Activated CD8-positive, alpha-beta memory T cell treated with anti-CD3 and anti-CD28 coated beads for 1 hour (primary cell): Measurements from ENCODE around the gene OBP2B.

Experiments
- DNase-seq, 2 donors: peaks; one replicate each; pipeline ENCODE4 v3.0.0-alpha.2; 2020; ENCODE audit warnings: low read depth in 1 of 2; ENCODE audit errors: extremely low read depth in 1 of 2

OBP2B gene

DNA sequence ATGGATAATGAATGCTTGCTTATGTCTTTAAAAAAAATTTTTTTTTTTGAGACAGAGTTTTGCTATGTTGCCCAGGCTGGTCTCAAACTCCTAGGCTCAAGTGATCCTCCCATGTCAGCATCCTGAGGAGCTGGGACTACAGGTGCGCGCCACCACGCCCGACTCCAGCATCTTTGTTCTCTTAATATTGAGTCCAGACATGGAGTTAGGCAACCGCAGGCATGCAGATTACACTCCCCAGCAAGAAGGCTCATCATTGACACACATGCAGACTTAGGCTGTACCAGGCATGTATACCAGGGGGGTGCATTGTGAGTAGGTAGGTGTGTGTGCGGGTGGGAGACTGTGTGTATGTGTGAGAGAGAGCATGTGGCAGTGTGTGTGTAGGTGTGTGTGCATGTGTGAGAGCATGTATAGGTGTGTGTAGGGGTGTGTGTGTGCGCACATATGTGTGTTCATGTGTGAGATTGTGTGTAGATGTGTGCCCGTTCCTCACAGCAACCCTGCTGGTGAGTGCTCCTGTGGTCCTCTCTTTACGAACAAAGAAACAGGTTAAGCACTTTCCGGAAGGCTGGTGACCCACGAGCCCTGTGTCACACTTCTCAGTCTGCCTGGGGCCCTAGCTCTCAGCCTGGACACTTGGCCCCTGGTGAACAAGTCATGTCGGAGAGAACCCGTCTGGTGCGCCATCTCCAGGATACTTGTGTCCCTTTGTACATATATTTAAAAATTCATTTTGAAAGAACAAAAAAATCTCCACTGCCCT is 6.2 kb downstream of the OBP2B start:
- DNase-seq = no peak

- DNase-seq = no peak
Observed at GRCh38 chr9:133202145-133202513, 6.9 kb downstream of the OBP2B start.

GRCh38 chr9:133201424-133202144 is 7.5 kb downstream of the OBP2B start:
- no peak for DNase-seq

DNA sequence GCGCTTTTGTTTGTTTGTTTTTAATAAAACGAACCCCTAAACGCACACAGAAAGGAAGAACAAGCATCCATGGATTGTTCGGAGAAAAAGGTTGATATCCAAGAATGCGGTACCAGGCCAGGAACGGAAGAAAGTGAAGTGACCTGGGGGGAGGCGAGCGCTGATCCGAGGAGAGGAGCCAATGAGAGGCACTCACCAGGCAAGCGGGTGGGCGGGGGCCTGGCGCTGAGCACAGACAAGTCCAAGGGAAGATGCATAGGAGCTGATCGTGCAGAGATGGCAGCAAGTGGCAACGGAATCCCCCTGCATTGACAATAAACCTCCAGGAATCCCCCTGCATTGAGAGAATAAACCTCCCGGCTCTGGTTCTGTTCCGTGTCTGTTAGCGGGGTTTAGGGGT is 8.4 kb downstream of the OBP2B start:
- no peak for DNase-seq

DNA sequence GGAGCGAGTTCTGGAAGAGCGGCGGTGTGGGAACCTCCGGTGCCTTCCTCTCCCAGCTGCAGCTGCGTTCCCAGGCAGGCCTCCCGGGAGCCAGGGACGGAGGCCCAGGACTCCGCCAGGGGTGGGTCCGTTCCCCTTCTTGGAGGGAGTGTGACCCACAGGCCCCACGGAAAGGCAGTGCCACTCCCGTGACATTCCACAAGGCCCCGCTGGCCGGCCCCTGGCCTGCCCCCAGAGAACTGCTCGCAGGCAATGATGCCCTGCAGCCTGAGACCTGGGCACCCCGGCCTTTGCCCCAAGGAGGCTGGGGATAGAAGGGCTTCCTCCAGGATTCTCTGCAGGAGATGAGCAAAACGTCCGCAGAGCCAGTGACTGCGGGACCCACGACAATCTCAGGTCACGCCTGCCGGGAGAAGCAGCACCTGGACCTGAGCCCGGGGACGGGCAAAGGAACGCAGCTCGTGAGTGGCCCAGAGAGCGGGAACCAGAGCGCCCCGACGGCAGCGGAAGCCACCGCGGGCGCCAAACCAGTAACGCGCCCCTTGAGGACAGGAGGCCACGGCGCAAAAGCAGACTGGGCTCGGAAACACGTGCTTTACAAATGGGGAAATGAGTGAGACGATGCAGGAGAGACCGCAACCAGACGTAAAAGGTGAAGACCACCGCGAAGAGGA is 9.3 kb downstream of the OBP2B start:
- peak in 1 of 2 donors; percentile 16 for DNase-seq

GRCh38 chr9:133195029-133195428 is 14.0 kb downstream of the OBP2B start:
- DNase-seq = no peak

DNA sequence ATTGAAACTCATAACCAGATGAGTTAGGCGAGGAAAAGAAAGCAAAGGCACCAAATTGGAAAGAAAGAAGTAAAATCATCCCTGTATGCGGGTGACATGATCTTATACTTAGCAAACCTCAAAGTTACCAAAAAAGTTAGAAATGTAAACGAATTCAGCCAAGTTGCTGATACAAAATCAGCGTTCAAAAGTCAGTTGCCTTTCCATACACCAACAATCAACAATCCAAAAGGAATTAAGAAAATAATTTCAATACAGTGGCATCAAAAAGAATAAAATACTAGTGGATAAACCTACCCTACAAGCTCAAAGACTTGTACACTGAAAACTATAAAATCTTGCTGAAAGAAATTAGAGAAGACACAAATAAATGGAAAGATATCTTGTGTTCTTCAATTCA is 14.5 kb downstream of the OBP2B start:
- DNase-seq = no peak

DNA sequence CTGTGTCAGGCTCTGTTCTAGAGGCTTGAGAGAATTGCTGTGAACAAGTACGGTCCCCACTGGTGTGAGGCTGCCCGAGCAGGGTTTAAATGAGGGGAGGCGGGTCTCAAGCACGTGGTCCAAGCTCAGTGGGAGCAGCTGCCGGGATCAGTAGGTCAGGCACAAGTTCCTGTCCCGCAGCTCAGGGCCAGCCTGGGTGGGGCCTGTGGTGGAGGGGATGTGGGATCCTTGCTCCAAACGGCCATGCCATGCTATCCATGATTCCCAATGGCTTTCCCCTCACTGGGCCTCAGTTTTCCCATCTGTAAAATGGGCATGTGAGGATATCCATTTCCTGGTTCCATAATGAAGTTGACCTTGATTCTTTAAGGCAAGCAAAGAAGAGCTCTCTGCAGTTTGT is 17.1 kb downstream of the OBP2B start:
- DNase-seq = no peak

- no peak for DNase-seq
Observed at GRCh38 chr9:133189826-133190225, 19.2 kb downstream of the OBP2B start.

GRCh38 chr9:133188843-133189180 is 20.2 kb downstream of the OBP2B start:
- no peak for DNase-seq

DNA sequence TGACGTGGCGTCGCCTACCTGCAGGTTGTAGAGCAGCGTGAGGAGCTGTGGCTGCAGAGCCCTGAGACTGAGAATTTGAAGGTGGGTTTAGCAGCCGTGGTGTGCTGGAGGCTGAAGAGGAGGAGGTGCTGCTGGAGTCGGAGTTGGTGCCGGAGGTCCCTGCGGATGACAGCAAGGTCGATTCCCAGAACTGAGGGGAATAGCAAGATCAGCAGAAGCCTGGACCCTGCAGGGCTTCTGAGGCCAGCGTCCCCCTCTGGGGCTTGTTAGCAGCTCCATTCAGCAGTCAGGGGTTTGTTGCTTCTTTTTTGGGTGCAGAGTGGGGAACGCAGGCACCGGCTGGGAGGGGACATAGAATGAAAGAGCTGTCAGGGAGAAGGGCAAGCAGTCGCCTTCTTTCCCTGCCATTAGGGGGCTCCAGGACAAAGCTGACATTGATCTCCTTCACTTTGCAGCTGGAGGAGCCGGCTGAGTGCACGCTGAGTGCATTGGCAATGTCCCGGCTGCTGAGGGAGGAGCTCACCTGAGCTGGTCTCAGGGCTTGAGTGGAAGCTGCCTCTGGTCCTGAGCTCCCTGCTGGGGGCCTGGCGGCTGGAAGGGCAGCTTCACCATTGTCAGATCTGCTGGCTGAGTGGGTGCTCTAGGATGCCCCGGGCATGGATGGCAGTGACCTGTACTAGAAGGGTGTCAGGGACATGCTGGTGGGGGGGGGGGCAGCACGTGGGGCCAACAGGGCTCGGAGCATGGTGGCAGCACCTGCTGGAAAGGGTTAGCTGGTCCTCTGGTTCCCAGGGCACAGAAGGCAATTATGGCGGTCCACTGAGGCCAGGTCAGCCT is 20.8 kb downstream of the OBP2B start:
- DNase-seq = no peak

DNA sequence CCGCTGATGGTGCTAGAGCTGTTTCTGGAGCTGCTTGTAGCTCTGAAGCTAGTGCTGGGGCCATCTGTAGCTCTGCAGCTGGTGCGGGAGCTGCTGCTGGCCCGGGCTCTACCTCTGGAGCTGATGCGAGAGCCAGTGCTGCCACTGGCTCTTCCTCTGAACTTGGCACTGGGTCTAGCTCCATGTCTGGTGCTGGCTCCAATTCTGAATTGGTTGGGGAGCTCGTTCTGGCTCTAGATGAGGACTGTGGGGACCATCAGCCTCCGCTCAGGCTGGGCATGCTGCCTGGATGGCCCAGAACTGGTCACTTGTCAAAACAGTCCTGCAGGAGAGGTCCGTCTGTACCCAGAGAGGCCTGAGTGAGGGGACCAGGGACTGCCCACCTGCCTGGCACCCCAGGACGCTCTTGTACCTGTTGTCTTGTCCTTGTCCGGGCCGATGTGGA is 21.5 kb downstream of the OBP2B start:
- DNase-seq = no peak

DNA sequence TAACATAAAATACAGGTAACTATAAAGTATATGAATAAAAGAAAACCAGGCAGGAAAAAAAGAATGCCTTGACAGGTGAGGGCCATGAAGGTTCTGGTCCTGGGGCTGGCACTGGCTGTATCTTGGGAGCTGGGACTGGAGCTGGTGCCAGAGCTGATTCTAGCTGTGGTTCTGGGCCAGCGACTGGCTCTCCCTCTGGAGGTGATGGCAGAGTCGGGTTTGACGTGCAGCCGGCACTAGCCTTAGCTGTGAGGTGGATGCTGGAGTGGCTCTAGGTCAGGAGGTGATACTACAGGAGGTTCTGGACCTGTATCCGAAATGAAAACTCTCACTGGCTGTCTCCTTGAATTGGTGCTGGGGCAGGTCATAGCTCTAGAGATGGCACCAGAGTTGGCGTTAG is 22.3 kb downstream of the OBP2B start:
- no peak for DNase-seq

GRCh38 chr9:133184971-133185370 is 24.1 kb downstream of the OBP2B start:
- no peak for DNase-seq

DNA sequence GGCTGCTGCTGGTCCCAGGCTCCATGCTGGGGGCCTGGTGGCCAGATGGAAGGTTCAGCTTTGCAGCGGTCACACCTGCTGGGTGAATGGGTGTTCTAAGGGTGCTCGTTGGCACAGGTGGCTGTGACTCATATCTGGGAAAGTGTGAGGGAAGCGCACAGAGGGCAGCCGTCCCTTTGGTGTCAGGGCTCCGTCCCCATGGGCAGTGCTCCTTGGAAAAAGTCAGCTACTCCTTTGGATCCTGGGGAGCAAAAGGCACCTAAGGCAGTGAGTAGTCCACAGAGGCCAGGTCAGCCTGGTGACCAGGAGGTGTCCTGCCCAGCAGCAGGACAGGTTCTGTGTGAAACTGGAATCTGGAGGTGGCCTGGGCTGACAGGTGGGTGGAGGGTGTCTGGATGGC is 26.9 kb downstream of the OBP2B start:
- DNase-seq = no peak

DNA sequence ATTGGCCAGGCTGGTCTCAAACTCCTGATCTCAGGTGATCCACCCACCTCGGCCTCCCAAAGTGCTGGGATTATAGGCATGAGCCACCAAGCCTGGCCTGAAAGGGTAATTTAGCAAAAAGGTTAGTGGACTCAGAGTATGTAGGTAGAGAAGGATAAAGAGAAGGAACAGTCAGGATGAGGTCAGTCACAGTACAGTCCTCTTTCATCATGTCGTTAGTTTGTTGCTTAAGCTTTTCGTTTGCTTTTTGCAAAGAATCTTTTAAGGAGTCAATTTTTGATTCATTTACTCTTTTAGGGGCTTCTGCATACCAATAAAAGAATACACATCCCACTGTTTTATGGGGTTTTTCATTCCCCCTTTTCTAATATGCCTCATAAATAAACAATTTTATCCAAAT is 27.5 kb downstream of the OBP2B start:
- no peak for DNase-seq

DNA sequence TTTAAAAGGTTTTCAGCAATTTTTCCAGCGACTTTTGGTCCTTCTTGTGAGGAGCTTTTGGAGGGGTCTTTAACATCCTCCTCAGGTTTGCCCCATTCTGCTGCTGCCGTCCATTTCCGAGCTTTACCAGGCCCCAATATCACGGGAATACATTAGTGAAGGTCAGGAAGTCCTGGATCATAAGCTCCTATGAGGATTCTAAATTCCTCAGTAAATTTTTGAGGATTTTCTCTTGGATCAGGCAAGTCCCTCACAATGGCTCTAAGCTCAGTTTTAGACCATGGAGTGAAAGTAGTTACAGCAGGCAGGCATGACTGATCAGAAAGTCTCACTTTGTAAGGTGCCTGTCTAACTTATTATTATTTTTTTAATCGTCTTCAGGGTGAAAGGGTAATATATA is 28.1 kb downstream of the OBP2B start:
- DNase-seq = no peak

DNA sequence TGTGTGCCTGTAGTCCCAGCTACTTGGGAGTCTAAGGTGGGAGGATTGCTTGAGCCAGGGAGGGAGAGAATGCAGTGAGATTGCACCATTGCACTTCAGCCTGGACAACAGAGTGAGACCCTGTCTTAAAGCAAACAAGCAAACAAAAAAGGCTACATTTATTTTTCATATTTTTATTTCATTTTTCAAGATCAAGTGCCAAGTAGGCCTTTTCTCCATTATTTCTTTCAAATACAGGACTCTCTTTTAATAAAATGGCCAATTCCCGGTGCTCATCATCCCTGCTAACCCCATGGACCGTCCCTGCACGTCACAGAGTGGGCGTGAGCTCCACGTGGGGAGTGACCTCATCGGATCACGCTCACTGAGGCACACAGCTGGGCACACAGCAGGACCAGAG is 36.0 kb downstream of the OBP2B start:
- no peak for DNase-seq

- no peak for DNase-seq
Observed at GRCh38 chr9:133171161-133171961, 37.7 kb downstream of the OBP2B start.

GRCh38 chr9:133170716-133171115 is 38.3 kb downstream of the OBP2B start:
- DNase-seq = no peak
